GM19099 (cell line): ENCODE data around the gene CFAP299.

Experiments
- POLR2A ChIP-seq: IDR thresholded peaks from 3 replicates; pipeline ENCODE4 v1.6.1; 2011; ENCODE audit warnings: low read depth; ENCODE audit not compliant: insufficient read length; ENCODE audit errors: extremely low read depth

CFAP299 gene

DNA sequence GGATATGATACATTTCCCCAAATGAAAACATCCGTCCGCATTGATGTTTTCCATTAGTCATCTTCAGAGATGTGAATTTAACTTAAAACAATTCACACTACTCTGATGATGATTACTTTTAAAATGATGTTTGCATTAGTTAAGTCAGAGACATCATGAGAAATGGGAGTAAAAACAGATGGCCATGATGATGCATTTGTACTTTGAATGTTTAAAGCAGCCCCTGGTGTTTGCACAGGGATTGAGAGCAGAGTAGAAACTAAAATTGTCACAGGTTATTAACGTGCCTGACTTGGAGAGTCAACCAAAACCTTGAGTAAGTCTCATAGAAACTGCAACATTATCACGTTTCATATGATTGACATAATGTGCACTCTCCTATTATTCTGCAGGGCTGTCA is 117.2 kb downstream of the CFAP299 start:
- TF ChIP-seq POLR2A, result no peak

DNA sequence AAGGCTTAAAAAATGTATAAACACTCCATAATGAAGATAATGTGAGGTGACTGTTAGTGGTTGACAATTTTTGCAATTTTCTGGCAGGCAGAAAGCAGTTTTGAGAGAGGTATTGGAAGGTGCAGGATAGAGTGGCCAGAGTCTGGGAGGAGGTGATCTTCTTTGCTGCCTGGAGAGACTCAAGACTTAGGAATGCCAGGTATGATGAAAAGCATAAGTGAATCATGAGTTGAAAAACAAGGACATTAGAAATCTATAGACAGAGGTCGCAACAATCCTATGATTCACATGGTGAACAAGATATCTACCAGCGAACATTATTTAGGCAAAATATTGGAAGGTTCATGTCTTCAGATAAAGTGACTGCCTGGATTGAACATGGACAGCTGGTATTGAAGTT is 118.5 kb downstream of the CFAP299 start:
- no peak for TF ChIP-seq POLR2A

DNA sequence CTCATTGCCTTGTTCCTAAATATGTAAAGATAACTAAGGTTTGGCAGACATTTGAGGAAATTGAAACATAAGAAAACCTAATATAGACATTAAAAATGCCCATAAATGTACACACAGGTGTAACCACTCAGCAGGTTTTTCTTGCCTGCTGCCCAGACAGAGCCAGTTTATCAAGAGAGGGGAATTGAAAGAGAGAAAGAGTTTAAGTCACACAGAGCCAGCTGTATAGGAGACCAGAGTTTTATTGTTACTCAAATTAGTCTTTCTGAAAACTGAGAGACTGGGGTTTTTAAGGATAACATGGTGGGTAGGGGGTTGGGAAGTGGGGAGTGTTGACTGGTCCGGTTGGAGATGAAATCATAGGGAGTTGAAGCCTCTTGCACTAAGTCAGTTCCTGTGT is 119.0 kb downstream of the CFAP299 start:
- no peak for TF ChIP-seq POLR2A

DNA sequence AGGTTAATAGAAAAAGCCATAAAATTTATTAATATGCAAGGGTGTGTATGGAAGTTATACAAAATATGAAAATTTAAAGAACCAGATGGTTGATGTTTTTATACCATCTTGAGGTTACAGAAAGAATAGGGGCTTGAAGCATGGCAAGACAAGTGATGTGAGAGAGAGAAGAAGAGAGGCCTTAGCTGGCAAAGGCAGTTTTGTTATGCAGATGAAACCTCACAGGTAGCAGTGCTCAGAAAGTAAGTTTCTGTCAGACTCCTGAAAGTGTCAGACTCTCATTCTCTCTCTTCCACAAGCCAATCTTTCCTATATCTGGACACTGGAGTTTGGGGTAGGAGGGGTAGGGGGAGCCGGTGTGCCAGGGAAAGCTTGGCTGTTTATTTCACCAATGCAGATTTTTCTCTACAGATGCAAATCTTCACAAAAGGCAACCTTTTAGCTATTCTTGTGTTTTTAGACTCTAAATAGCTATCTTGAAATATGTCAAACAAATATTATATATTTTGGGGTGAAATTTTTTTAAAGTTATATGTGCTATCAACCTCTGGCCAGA is 124.5 kb downstream of the CFAP299 start:
- TF ChIP-seq POLR2A, result no peak

DNA sequence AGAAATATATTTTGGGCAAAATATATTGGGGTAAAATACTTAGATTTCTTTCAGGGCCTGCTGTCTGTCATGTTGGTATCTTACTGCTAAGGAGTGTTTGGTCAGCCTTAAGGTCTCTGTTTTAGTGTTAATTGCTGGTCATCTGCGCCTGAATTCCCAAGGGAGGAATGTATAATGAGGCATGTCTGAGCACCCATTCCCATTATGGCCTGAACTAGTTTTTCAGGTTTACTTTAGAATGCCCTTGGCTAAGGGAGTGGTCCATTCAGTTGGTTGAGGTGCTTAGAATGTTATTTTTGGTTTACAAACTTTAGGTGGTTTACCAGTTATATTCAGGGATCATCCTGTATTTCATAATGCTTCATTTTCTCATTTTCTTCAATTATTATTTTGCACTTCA is 125.9 kb downstream of the CFAP299 start:
- TF ChIP-seq POLR2A, result no peak

DNA sequence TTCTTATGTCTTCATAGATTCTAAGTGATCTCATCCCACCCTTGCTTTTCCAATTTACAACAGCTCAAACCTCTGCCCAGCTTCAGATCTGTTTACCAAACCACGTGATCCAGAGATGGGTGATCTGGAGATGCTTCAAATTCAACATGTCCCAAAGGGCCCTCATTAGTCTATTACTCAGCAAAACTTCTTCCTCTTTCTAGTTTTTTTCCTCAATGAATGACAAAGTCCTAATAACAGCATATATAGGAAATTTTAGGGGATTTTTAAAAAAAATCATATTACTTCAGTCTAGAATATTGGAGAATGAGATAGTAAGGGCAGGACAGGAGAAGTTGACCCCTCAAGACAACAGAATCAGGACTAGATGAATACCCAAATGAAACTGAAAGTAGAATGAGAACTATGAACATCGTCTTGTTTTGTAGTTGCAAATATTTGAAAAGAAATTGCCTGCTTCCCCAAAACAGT is 127.1 kb downstream of the CFAP299 start:
- TF ChIP-seq POLR2A, result no peak

DNA sequence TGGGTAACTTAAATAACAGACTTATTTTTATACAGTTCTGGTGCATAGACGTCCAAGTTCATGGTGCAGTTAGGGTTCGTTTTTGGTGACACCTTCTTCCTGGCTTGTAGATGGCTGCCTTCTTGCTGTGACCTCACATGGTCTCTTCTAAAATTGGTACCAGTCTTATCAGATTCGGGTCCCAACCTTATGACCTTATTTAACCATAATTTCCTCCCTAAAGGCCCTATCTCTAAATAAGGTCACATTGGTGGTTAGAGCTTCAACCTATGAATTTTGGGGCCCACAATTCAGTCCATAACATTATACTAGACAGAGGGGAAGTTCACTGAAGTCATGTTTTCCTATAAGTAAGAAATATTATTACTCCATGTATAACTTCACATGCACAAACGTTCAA is 128.0 kb downstream of the CFAP299 start:
- no peak for TF ChIP-seq POLR2A

DNA sequence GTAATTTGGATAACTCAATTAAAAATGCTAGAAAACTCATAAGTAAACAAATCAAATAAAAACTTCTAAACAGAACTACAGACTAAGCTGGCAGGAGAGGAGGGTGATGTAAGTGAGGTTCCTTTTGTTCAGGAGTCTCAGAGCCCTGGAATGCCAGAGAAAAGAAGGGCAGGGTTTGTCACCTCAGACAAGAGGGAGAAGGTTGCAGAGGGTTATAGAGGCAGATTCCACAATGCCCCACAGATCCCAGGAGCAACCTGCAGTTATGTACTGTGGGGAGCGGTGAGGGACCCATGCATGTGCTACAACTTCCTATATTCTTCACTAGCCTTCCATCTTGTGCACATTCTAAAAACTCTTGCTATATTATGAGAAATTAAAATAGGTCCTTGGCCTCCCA is 129.7 kb downstream of the CFAP299 start:
- no peak for TF ChIP-seq POLR2A

DNA sequence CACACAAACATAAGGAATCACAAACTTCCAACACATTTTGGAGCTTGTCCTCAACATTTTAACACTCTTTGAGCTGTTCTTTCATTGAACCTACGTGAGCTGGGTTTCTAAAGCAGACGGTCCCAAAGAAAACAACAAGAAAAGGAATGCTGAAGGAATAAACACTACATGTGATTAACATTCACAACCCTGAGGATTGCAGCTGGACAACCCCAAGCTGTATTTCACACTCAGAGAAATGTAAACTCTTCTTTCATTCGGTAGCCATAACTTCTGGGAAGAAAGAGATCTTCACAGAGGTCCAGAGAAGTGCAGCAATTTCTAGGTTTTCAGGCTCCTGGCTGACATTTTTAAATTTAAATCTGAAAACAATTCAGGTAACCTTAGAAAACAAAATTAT is 130.2 kb downstream of the CFAP299 start:
- TF ChIP-seq POLR2A, result no peak

DNA sequence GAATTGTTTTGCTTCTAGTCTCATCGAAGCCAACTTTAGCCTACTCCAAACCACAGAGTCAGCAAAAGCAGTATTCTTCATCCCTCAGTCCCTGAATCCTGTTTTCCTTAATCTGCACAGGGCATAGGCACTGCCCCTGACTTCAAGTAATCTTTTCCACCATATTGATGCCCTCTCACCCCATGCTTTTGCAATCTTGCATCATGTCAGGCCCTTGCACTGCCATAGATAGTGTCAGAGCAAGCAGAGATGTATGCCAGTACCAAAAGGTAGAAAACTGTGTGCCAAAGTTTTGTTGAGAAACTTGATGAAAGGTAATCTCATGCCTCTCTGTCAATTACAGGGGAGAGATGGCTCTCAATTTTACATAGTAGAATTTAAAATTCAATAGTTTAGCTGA is 131.1 kb downstream of the CFAP299 start:
- no peak for TF ChIP-seq POLR2A

DNA sequence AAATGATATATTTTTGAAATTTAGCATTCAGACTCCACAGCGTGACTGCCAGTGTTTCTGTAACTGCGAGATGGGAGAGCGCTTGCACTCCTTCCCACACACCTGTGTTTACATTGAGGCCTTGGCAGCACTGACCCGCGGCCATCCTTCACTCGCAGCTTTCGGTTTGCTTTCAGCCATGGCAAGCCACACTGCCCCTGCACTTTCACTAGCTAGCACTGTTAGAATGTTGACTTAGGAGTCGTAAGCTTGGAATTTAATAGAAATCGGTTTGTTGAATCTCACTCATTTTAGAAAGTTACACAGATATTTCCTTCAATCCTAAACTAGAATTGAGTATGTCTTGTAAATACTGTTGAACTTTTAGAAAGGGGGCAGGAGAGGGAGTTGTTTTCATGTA is 136.2 kb downstream of the CFAP299 start:
- no peak for TF ChIP-seq POLR2A

DNA sequence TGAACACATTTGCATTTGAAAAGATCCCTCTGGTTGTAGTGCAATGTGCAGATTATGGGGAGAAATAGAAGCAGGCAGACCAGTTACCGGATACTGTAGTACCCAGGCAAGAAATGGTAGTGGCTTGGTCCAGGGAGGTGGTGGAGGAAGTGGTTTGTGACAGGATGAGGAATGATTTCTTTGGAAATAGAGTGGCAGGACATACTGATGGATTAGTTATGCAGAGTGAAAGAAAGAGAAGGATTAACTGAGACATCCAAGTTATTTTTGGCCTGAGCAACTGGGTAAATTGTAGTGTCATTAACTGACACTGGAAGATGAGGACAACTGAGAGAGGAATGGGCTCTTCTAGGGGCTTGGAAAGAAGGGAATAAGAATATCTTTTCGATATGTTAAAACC is 139.7 kb downstream of the CFAP299 start:
- no peak for TF ChIP-seq POLR2A

DNA sequence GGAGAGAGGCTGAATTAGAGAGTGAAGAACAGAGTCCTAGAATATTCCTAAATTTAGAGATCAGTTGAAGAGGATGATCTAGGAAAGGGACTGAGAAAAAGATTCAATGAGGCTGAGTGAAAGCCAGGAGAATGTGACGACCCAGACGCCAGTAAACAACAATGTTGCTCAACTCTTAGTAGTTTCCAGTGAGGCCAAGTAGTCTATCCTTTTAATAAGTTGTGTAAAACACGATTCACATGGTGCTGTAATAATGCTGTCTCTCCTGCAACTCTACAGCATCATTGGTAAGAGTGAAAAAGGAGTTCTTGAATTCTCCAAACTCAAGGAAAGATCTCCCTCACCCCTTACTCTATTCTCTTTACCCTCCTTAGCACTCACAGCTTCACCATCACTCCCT is 140.3 kb downstream of the CFAP299 start:
- TF ChIP-seq POLR2A, result no peak

DNA sequence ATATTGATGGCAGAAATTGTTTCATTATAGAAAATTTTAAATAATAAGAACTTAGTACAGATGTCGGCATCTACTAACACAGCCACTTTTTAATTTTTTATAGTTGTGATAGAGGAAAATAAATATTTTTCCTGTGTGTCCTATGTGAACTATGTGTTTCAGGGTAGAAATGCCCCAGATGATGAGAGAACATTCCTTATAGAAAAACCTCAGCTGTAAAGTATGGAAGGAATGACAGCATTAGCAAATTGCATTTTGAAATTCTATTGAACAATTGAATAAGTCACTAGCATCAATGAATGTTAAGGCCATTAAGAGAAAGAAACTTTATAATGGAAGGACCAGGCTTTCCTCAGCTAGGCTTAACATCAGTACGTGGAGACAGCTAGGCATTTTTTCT is 149.2 kb downstream of the CFAP299 start:
- TF ChIP-seq POLR2A, result no peak

DNA sequence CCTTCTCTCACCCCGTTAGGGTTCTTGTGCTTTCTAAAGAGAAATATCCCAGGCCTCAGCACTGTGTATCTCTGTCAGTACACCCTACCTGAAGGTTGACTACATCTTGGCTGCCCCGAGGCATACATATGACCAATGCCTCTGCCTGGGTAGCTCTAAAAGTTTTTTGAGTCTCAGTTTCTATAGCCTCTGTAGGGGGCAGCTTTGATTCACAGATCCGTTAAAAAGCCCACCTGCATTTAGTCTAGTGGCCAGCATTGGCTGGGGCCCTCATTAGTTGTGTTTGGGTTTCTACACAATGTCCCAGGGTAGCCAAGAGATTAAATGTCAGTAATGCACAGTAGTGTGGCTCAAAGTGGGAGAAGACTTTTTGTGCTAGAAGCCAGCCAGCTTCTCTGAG is 151.1 kb downstream of the CFAP299 start:
- TF ChIP-seq POLR2A, result no peak

DNA sequence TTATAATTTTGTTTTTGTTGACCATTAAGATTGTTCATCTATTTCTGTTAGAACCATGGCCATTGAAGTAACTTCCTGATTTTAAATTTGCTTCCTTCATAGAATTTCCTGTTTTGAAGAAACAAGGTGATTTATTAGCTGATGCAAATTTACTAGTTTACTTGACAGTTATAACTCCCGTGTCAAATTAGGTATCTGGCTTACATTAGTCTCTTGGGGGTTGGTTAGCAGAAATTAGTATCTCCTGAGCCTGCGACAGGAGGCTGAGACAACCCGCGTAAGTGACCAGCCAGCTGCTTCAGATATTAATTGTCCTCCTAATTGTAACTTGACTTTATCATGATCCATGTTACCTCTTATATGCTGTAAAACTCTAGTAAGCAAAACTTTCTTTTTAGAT is 154.3 kb downstream of the CFAP299 start:
- TF ChIP-seq POLR2A, result no peak

DNA sequence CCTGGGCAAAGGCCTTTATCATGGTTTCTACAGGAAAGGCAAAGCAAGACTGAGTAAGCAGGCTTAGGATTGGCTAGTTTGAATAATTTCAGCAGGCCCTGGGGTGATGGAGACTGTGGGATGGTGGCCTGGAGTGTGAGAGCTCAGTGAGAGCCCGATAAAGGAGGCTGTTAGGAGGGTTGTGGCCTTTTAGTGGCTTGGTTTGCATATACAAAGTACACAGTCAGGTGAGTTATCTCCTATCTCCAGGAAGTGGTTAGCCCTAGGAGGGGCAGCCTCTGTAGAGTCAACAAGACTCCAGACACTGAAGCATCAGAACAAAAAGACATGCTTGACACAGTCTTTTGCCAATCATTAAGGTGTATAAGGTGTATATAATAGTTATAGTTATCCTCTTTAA is 157.2 kb downstream of the CFAP299 start:
- no peak for TF ChIP-seq POLR2A

DNA sequence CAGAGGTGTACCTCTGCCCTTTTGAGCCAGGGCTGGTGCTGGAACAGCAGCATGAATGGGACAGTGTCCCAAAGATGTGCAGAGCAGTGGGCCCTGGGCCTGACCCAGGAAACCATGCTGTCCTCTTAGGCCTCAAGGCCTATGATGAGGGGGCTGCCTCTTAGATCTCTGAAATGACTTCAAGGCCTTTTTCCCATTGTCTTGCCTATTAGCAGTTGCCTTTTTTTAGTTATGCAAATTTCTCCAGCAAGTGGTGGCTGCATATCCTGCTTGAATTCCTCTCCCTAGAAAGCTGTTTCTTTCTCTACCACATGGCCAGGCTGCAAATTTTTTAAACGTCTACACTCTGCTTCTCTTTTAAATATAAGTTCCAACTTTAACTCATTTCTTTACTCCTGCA is 160.3 kb downstream of the CFAP299 start:
- TF ChIP-seq POLR2A, result no peak

DNA sequence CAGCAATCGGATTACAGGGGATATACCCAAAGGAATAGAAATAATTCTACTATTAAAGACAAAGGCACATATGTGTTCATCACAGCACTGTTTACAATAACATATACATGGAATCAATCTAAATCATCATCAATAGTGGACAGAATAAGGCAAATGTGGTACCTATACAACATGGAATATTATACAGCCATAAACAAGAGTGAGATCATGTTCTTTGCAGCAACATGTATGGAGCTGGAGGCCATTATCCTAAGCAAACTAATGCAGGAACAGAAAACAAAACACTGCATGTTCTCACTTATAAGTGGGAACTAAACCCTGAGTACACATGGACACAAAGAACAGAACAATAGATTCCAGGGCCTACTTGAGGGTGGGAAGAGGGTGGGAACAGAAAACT is 163.2 kb downstream of the CFAP299 start:
- TF ChIP-seq POLR2A, result no peak

DNA sequence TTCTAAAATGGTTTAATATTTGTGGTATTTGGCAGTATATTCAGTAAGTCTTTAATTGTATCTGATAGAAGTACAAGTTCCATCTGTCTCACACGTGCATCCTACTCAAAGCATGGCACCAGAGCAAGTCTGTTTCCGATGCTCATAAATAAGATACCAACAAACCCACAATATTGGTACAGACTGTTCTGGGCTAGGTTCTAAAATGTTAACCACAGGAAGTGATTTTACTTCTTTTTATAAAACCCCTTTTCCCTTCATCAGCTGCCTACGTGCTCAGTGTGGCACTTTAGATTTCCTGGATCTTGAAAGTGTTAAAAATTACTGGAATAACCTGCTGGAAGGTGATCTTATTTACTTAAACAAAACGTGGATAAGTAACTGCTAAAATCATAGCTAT is 165.1 kb downstream of the CFAP299 start:
- no peak for TF ChIP-seq POLR2A
